Measurements from ENCODE around the gene IRF2BP2. TPM values are rescaled to one million over a fixed set of nuclear protein-coding genes. Genes with fewer than 3 reads are reported as not detected.

Gene IRF2BP2
- total and polyA plus RNA-seq, 10 of the 15 experiments (the other 5 are each of a cell fraction or from before 2014, with no cell fraction given) = 7.5 to 114 (median 52.3) TPM

DNA sequence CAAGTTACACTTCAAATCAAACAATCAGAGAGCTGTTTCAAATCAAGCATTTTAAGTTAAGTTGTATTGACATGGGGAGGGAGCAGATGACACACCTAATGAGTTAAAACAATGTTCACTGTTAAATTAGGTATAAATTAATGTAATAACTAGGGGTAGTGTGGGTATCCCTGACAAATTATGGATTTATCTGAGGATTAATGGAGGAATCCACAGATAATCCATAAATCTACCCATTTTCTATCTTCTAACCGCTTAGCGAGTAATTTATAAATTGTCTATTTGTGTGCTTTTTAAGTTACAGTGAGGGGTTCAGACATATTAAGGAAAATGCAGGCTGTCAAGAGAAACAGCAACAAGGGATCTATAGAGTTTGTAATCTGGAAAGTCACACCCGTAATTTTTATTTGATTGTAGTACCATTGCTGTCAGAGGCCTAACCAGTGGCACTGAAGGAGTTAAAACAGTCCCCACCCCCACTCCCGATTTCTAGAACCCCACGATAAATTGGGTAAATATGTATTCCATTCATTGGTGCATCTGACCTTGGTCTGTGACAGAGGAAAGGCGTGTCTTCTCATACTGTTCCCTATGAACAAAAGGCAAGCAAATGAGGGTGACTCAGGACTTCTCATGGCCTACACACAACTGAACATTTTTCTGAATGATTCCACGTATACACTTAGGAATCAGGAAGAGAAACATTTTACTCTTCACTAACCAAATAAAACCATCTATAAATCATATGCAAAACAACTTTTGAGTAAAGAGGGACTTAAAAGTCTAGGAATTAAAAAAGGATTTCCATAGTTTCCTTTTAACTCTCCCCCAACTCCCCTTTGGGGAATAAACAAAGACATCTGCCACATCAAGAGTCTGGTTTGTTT, 7.4 kb downstream of the IRF2BP2 start:
- POLR2A ChIA-PET = interaction anchor here (0.9 to 5.0 kb wide), 8 partner anchors 10 to 377 kb away, joined by 3 to 40 read pairs (median 6); no protein-coding TSS in a partner anchor
- Histone ChIP-seq H2AFZ (ENCODE audit: control insufficient read depth, low read depth, low read length) (no peak overlapping the region), H3K9ac (ENCODE audit: control insufficient read depth, insufficient read depth, low read length) (peak overlapping the region; percentile 97), H3K27me3 (replicated peaks in 1 of 2; ENCODE audit: control insufficient read depth in 2 of 2, insufficient read depth in 2 of 2, low read length in 1 of 2) (no peaks in the 10 kb centered on the region), H3K4me2 (ENCODE audit: control insufficient read depth, insufficient read depth) (peak overlapping the region; percentile 79), H3K36me3 (ENCODE audit: control insufficient read depth in 2 of 2, insufficient read depth in 2 of 2, low read length in 1 of 2) (peaks cover 5 to 19% of the 10 kb centered on the region in 2 experiments; a peak in 3 of 4 replicates), H3K9me3 (replicated peaks; ENCODE audit: control insufficient read depth, insufficient read depth, low read length) (no peaks in the 10 kb centered on the region), H4K20me1 (ENCODE audit: control insufficient read depth, insufficient read depth) (no peaks in the 10 kb centered on the region), H3K4me3 (peak overlapping the region; percentile 56), H3K79me2 (ENCODE audit: control insufficient read depth, insufficient read depth, low read length) (peaks cover 66% of the 10 kb centered on the region), H3K27ac (ENCODE audit: control insufficient read depth, insufficient read depth) (peak overlapping the region; percentile 97), H3K4me1 (ENCODE audit: control insufficient read depth, insufficient read depth, low read length) (peaks cover 22% of the 10 kb centered on the region)
- SMC1A ChIA-PET (ENCODE audit: uncharacterized antibody, unreplicated experiment) = interaction anchor here (0.6 to 9.7 kb wide), 22 partner anchors 10 to 481 kb away, joined by 3 to 81 read pairs (median 4); no protein-coding TSS in a partner anchor
- DNase-seq (ENCODE audit: low read depth, low spot score) (no peak), ATAC-seq (peak; percentile 18), FAIRE-seq (no peak)
- 24% methylated on average over 7 of the region's 7 CpGs for WGBS (ENCODE audit: insufficient coverage, insufficient replicate concordance, low lambda C conversion rate, missing lambda C conversion rate)
- BruUV-seq (replicated peaks) = no TSS peak
- in situ Hi-C loops (cut with MboI) = loop anchor here (10.0 kb wide), 1 partner anchor 372 kb away; no protein-coding TSS in a partner anchor
- RAD21 ChIA-PET (ENCODE audit: unreplicated experiment) = interaction anchor here (0.7 to 6.2 kb wide), 20 partner anchors 9 to 481 kb away, joined by 3 to 65 read pairs (median 8); partner anchors contain the start of gene IRF2BP2
- intact Hi-C loops (cut with micrococcal nuclease; ENCODE audit: unreplicated experiment) = loop anchor here (10.0 kb wide), 2 partner anchors 228 to 488 kb away; partner anchors contain the start of gene COA6
- CTCF ChIA-PET = interaction anchor here (0.7 to 5.6 kb wide), 9 partner anchors 9 to 491 kb away, joined by 3 to 39 read pairs (median 8); no protein-coding TSS in a partner anchor
- TF ChIP-seq, protein P1, sequence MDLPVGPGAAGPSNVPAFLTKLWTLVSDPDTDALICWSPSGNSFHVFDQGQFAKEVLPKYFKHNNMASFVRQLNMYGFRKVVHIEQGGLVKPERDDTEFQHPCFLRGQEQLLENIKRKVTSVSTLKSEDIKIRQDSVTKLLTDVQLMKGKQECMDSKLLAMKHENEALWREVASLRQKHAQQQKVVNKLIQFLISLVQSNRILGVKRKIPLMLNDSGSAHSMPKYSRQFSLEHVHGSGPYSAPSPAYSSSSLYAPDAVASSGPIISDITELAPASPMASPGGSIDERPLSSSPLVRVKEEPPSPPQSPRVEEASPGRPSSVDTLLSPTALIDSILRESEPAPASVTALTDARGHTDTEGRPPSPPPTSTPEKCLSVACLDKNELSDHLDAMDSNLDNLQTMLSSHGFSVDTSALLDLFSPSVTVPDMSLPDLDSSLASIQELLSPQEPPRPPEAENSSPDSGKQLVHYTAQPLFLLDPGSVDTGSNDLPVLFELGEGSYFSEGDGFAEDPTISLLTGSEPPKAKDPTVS (IDR thresholded peaks at IDR 0.05; ENCODE audit: low read depth, low read length) = no peak
- TF ChIP-seq STAT1 (conservative IDR thresholded peaks at IDR 0.05) = no peak
- TF ChIP-seq MAX (IDR thresholded peaks at IDR 0.05; ENCODE audit: low read depth, low read length) = no peak
- no peak for TF ChIP-seq SIN3A (IDR thresholded peaks at IDR 0.05; ENCODE audit: low read depth, low read length)
- TF ChIP-seq CBX5 (IDR thresholded peaks at IDR 0.05; ENCODE audit: low read depth) = no peak
- TF ChIP-seq, protein P2, sequence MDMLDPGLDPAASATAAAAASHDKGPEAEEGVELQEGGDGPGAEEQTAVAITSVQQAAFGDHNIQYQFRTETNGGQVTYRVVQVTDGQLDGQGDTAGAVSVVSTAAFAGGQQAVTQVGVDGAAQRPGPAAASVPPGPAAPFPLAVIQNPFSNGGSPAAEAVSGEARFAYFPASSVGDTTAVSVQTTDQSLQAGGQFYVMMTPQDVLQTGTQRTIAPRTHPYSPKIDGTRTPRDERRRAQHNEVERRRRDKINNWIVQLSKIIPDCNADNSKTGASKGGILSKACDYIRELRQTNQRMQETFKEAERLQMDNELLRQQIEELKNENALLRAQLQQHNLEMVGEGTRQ (IDR thresholded peaks at IDR 0.05; ENCODE audit: borderline replicate concordance, low read depth, low read length) = no peak
- TF ChIP-seq NRF1 (conservative IDR thresholded peaks at IDR 0.05; ENCODE audit: low read depth, low read length) = no peak
- no peak for TF ChIP-seq ZNF207 (IDR thresholded peaks at IDR 0.05; ENCODE audit: borderline replicate concordance)
- TF ChIP-seq NBN (IDR thresholded peaks at IDR 0.05) = 0 out of 2 replicates have a peak, but pooled peaks have one; percentile 54
- TF ChIP-seq SIX5 (IDR thresholded peaks at IDR 0.05; ENCODE audit: low read depth, low read length, severe bottlenecking) = no peak
- TF ChIP-seq MTA2 (IDR thresholded peaks at IDR 0.05; ENCODE audit: low read depth) = peak; percentile 52
- peak; percentile 72 for TF ChIP-seq RAD51 (IDR thresholded peaks at IDR 0.05)
- no peak for TF ChIP-seq TCF12 (IDR thresholded peaks at IDR 0.05; ENCODE audit: low read depth, low read length)
- TF ChIP-seq IRF3 (IDR thresholded peaks at IDR 0.05) = no peak
- TF ChIP-seq IRF4 (IDR thresholded peaks at IDR 0.05; ENCODE audit: low read depth, low read length) = no peak
- TF ChIP-seq YBX1 (IDR thresholded peaks at IDR 0.05) = no peak
- TF ChIP-seq RB1 (IDR thresholded peaks at IDR 0.05; ENCODE audit: borderline replicate concordance) = no peak
- peak; percentile 68; the same call in 1 of the 2 replicates for TF ChIP-seq HDGF (IDR thresholded peaks at IDR 0.05)
